Activated T-helper 1 cell treated with Interleukin-2 at 50 U/mL for 16 hours (primary cell): ENCODE measurements around the gene IGSF5.
"Not testable (repeated sequence)": the region's sequence is repeated elsewhere in the genome, so short reads cannot be mapped to it uniquely, and the experiment has no call there.

ENCODE experiments used
- DNase-seq: peaks from one replicate; pipeline ENCODE4 v3.0.0-alpha.2; 2020; ENCODE audit warnings: low read depth

IGSF5 gene

DNA sequence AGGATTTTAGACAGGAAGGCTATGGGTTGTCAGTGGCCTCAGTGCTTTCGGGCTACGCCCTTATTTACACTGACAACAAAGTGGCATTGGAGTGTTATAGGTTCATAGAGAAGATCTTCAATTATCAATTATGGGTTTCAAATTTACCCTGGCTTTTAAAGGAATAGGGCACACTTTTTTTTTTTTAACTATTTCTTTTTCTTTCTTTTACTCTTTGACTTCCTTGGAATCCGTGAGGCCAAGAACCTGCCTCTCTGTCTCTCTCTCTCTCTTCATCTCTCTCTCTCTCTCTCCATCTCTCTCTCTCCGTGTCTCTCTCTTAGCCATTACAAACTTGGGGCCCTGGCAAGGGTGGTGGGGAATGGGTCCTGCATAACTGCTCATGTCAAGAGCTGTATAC lies at the start of gene IGSF5:
Gene IGSF5 (plus strand): TSS at position 301 of the 400 bp plus-strand sequence. CDS start 327 bp downstream, outside the sequence.
- DNase-seq = not testable (repeated sequence)

DNA sequence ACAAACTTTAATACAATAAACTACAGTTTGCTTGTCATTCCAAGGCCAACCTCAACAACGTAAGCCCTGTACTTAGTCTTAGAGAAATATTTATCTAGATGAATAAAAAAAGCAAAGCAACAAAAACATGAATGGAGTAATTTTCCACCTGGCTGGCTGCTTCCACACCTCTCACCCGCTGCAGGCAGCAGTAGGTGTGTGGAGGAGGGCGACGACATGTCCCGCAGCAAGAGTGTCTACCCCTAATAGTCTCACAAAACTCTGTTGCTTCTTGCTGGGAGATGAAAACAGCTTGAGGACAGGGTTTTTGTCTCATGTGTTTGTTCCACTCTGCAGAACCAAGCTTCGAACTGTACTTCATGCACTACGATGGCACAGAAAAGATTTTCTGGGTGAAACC lies 48.8 kb upstream of the IGSF5 start:
- DNase-seq = no peak

DNA sequence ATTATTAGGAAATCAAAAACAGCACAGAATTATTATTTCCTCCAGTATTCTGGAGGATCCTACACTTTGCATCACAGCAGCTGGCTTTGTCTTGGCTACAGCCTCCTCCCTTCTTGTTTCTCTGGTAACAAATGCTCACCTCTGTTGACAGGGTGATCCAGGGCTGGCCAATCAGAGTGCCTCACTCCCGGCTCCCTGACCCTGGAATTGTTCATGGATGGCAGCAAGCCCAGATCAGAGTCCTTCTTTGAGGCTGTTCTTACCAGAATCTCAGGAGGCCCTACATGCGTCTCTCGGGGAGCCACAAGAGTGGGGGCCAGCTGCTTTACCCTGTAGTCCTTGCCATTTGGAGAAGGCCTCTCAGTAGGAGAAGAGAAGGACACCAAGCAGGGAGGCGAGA lies 48.4 kb upstream of the IGSF5 start:
- no peak for DNase-seq

DNA sequence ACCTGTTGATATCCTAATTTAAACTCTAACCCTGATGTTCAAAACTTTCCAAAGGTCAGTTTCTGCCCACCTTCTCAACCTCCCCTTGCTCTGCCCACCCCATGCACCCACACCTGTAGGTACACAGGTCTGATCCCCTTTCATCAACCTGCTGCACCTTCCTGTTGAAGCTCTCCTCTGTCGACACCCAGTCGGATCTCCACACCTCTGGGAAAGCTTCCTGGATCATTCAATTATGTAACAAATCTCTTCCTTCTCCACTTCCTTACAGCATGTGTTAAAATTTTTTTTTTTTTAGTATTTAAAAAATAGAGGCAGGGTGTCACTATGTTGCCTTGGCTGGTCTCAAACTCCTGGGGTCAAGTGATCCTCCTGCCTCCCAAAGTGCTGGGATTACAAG lies 44.7 kb upstream of the IGSF5 start:
- DNase-seq = no peak

DNA sequence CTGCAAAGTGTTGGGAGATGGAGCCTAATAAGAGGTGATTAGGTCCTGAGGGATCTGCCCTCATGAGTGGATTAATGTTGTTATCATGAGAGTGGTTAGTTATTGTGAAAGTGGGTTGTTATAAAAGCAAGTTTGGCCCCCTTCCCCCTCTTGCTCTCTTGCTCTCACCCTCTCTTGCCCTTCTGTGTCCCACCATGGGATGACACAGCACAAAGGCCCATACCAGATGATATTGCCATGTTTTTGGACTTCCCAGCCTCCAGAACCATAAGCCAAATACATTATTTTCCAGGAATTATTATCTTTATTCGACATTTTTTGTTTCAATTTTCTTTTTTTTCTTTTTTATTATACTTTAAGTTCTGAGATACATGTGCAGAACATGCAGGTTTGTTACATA lies 41.4 kb upstream of the IGSF5 start:
- DNase-seq = no peak

DNA sequence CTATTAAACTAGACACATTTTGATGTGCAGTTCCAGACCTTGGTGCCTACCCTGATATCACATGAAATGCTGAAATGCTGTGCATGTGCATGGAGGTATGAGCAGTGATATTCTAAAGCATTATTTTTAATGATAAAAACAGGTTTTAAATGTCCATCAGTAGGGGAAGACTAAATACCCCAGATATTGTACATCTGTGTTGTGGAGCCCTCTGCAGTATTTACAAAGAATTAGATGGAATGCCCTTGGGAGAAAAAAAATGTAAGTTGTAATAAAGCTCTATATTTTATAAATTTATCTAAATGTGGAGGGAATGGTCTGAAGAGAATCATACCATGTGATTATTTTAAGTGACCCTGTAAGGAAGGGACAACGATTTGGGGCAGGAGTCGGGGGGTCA lies 39.1 kb upstream of the IGSF5 start:
- no peak for DNase-seq

DNA sequence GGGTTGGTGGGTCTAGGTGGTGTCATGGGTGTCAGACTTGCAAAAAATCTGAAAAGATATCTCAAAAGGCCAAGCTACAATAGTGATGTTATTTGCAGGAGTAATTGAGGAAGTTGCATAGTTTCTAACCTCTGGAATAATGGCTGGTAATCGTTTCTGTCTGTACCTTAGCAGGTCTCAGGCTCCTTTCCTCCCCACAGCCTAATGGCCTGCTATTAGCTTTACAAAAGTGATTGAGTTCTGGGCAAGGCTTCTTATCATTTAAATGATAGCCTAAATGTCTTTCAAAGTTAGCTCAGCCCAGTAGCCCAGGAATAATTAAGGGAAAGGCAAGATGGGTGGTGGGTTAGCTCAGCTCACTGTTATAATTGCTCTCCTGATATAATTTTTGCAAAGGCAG lies 37.7 kb upstream of the IGSF5 start:
- DNase-seq = no peak

DNA sequence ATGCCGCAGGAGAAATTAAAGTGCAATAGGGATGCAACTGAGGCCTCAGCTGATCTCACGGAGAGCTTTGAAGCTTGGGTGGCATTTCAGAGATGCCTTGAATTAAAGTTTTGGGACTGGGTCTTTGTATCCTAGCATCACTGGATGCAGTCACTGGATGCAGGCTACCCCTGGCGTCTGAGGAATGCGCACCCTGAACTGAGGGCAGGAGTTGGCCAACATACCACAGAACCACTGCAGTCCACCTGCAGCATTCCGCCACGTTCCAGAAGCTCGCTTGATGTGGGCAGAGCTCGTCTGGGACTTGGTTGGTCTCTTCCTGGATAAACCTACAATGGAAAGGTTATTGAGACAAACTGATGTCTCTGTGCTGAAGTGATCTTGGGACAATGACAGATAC lies 34.1 kb upstream of the IGSF5 start:
- no peak for DNase-seq

DNA sequence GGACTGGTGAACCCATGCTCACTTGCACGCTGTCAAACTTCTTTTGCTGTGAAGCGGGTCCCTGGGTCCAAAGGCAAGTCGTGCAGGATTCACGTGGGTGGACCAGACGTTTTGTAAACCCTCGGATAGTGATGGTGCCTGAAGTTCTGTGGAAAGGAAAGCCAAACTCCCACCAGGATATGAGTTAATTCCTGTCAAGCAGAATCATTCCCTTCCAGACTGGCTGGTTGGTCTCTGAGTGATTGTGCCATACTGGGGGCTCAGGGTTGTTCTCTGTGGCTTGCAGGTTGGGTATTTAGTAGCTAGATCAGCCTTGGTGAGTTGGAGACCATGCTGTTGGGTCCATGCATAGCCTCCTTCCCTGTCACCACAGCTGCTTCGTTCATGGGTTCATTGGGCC lies 32.7 kb upstream of the IGSF5 start:
- DNase-seq = no peak

DNA sequence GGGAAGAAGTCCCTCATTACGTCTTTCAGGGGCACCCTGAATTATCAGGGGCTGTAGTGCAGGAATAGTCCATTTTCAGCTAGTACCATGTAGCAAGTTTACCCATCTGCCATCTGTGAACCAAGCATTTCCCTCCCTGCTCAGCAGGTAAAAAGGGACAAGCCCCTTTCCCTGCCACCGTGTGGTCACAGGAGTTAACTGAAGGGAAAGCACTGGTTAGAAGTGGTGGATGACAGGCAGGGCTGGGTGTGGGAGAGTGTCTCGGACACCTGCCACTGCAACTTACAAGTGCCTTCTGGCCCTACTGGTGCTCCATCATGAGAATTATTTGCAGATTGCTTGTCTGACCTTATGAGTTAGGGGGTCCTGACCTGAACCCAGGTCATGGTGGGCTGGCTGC lies 32.0 kb upstream of the IGSF5 start:
- DNase-seq = no peak

DNA sequence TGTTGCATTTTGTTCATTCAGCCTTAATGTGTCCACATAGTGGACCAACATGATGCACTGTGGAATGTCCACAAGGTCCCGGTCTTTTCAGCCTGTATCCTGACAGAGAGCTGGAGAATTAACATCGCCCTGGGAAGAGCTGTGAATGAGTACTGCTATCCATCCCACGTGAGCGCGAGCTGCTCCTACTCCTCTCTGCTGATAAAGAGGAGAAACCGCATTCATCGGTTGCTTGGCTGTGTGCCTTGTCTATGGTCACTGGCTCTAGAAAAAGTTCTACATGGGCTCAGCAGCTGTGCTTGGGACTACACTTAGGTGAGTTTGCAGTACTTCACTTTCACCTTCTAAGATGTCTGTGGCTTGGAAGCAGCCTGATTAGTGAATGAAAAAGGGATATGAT lies 31.1 kb upstream of the IGSF5 start:
- DNase-seq = no peak

DNA sequence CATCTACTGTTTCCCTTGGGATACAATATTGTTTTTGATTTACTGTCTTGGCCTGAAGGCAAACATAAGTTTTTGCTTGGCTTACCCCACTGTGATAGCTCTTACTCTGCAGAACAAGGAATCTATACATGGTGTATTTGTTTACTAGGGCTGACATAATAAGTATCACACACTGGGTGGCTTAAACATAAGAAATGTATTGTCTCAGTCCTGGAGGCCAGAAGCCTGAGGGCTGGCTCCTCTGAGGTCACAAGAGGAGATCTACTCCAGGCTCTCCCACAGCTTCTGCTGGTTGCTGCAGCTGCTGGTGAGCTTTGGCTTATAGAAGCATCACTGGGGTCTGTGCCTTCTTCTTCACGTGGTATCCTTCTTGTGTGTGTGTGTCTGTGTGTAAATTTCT lies 30.7 kb upstream of the IGSF5 start:
- no peak for DNase-seq

DNA sequence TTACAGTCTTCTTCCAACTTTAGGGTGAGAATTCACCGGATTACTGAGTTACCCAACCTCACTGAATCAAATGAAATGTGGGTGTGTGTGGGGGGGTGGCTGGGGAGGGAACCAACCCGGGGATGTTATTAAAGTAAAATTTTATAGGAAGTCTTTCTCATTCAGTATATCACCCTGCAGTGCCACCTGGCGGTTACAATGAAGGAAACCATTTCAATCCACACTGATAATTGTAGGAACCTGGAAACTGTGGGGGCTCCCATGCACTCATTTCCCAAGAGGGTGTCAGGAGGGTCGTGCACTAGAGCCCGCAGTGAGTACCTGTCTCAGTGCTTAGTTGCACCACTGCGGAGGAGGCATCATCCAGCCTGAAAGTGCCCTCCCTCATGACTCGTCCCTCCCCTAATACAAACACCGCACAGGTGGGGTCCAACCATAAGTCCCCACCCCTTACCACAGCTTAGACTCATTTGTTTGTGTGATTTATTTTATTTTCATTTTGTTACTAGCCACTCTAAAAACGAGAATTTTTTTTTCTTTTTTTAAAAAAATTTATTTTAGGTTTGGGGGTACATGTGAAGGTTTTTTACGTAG lies 29.1 kb upstream of the IGSF5 start:
- DNase-seq = peak; percentile 4

DNA sequence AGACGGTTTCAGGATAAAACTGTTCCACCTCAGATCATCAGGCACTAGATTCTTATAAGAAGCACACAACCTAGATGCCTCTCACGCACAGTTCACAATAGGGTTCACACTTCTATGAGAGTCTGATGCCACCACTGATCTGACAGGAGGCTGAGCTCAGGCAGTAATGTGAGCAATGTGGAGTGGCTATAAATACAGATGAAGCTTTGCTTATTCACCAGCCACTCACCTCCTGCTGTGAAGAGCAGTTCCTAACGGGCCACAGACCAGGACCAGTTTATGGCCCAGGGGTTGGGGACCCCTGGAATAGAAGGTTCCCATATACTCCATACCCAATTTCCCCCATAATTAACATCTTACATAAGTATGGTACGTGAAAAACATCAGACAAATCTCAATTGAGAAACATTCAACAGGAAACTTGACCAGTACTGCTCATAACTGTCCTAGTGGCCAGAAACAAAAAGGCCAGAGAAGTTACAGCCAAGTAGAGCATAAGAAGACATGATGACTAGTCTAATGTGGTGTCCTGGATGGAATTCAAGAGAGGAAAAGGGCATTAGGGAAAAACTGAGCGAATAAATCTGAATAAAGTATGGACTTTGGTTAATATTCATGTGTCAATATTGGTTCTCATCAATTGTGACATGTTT lies 24.7 kb upstream of the IGSF5 start:
- DNase-seq = no peak

DNA sequence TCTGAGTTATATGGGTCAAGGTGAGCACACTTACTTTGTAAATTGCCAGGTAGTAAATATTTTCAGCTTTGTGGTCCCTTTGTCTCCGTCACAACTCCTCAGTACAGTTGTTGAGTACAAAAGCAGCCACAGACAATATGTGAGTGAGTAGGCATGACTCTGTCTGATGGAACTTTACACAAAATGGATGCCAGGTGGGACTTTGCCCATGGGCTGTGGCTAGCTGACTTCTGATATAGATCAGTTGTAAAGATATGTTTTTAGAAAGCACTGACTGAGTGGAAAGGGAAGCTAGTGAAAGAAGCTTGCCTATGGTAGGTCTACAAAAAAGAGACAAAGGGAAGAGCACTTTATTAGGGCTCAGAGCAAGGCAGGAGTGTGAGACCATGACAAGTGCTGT lies 23.1 kb upstream of the IGSF5 start:
- DNase-seq = no peak

DNA sequence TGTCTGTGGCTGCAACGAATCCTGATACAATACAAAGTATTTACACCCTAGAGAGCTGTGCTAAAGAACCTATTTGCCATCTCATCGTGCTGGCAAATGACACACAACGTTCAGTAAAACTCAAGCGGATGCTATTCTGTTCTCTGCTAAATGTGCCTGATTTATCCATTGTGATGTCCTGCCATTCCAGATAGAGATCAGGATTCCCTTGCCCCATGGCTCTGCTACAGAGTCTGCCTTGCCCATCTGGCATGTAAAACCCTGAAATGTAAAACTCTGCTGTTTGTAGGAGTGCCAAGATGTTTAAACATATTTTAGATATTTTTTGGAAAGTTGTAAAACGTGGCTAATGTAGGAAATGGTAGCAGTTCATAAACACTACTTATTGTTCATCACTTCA lies 20.0 kb upstream of the IGSF5 start:
- no peak for DNase-seq

DNA sequence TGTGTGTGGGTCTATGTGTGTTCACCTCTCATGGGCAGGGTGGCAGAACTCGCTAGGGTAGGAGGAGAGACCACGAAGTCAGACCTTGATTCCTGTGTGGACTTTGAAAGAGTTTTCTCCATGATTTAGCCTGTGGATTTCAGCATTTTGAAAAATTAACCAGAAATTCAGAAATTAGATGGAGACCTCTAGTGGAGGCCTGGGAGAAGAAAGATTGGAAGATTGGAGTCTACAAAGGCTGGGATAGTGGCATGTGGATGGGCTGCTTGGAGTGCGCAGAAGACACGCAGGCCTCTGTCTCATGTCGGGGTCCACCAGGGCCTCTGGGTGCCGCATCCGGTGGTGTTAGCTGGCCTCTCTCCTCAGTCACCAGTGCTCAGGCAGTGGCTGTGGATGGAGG lies 18.9 kb upstream of the IGSF5 start:
- DNase-seq = no peak

DNA sequence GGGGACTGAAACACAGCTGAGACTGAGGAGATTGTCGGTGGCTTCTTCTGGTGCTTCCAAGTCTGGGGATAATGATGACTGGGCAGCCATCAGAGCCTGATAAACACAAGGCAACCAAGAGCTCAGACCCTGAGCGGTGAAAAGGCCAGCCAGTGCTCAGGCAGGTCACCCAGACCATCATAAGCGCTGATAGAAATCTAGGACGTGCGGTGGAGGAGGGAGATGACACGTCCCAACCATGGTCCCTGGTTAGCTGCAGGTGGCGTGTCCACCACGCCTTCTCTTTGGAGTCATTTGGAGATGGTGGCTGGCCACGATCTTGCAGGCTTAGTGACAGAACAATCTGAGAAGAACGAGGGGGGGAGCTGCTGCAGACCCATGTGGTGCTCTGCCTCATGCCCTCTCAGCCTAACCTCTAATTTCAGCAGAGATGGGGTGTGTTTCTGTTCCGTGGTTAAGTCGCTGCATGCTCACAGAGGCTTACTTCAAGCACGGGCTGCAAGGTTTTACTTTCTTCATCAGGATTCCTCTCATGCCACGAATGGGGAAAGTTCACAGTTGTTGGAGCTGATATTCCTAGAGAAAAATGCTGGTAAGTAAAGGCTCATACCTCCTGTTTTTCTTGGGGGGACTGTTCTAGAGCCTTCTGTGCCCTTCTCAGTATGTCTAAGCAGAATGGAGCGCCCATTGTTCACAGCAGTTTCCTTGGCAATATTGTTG lies 17.4 kb upstream of the IGSF5 start:
- no peak for DNase-seq

DNA sequence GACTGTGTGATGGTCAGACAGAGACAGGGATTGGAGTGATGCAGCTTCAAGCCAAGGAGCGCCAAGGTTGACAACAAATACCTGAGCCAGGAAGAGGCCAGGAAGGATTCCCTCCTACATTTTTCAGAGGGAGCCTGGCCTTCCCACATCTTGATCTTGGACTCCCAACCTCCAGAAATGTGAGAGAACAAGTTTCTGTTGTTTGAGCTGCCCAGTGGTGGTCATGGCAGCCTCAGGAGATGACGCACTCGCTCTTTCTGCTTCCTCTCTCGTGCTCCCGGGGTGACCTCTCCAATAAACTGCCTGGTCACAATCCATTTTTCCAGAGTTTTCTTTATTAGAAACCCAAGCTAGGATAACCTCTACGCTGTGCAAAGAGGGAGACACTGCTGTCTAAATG lies 16.6 kb upstream of the IGSF5 start:
- no peak for DNase-seq

DNA sequence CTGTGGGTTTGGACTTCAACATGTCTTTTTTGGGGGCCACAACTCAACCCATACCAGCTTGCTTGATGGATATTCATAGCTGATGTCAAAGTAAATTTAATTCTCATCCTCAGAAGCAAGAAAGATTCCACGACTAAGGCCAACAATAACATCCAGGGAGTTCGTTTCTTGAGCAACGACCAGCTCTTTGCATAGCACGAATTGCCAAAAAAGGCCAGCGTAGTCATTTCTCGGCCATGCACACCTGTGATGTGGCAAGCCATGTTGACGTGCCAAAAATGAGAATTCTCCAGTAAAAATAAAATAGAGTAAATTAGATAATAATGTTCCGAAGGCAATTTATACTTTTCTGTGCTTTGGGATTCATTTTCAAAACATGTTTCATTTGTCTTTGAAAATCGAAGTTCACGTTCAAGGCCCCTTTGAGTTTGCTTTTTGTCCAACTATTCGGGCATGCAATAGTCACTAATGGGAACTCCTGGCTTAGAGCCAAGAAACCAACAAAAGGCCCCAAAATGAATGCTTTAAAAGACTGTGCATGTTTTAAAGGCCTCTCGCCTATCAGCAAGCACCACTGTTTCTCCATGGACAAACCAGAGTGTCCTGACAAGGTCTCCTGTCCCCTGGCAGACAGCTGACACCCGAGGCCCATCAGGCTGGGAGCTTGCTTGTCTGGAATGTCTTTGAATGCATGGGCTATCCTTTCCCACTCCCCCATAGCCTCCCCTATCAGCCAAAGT lies 14.4 kb upstream of the IGSF5 start:
- no peak for DNase-seq

DNA sequence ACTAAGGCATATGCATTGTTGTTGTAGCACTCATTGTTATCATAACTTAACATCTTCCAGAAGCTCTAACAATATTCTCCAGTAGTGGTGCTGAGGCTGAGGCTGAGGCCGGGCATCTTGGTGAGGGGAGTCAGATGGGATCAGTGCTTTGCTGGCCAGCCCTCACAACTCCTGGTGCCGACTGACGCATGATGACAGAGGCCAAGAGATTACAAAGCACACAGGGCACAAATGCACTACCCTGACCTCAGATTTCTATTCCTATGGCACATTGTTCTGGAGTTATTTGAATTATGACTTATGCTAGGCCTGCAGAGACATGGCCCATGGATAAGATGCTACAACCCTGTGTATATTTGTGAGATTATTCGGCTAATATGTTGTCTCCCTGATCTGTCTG lies 8.3 kb upstream of the IGSF5 start:
- no peak for DNase-seq

DNA sequence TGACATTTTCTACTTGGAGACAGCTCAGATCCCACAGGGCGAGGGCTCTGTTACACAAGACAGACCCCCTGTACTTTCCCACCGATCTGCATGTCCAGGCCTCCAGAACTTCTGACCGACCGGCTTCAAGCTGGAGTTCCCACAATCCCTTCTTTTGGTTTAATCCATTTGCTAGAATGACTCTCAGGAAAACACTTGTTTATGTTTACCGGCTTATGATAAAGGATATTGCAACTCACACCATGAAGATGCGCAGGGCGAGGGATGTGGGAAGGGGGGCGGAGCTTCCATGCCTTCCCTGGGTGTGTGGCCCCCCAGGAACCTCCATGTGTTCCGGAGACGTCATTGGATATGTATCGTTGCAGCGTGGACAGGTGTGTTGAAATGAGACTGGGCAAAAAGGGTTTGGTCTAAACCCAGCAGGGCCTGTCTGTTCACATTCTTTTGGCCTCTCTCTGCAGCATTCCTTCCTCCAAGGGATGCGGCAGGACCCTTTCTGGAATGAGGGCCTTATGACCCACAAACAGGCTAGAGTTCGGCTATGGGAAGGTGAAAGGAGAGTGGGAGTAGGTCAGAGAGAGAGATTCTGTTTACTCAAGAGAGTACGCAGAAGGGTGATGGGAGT lies 7.5 kb upstream of the IGSF5 start:
- DNase-seq = no peak

DNA sequence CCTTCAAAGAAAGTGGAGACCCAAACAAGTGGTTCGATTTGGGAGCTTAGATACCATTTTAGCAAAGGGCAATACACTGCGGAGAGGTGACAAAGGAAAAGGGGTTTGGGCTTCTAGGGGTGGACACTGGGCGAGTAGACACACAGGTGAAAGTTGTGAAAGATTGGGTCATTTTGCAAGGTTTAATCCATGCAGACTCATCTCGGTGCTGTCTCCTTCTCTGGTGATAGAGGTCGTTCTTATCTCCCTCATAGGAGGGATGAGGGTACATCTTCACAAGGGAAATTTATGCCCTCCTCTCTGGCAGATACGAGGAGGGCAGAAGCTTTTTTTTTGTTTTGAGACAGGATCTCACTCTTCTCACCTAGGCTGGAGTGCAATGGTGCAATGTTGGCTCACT lies 6.4 kb upstream of the IGSF5 start:
- no peak for DNase-seq
